Nephron (organoid): Measurements from ENCODE around the gene SULT4A1.

ENCODE experiments used
- H3K27ac Mint-ChIP-seq, 3 experiments: 2 replicates each; pipeline ENCODE4 v1.8.0; 2020; ENCODE audit warnings: mixed read lengths in 3 of 3, mild to moderate bottlenecking in 2 of 3, moderate library complexity in 1 of 3
- H3K27me3 Mint-ChIP-seq: 2 replicates; pipeline ENCODE4 v1.8.0; 2021; ENCODE audit warnings: low read depth, mild to moderate bottlenecking, moderate library complexity, mixed read lengths
- H3K36me3 Mint-ChIP-seq: 2 replicates; pipeline ENCODE4 v1.8.0; 2020; ENCODE audit warnings: low read depth, mixed read lengths
- H3K4me1 Mint-ChIP-seq: 2 replicates; pipeline ENCODE4 v1.8.0; 2020; ENCODE audit warnings: mixed read lengths
- H3K4me3 Mint-ChIP-seq, 3 experiments: 2 replicates each; pipeline ENCODE4 v1.8.0; 2020; ENCODE audit warnings: mild to moderate bottlenecking in 3 of 3, mixed read lengths in 3 of 3, moderate library complexity in 2 of 3
- H3K9me3 Mint-ChIP-seq: 2 replicates; pipeline ENCODE4 v1.8.0; 2020; ENCODE audit warnings: mixed read lengths
- TF ChIP-seq, protein P1 (sequence below), 3 experiments: fragments of 200-600 bp; sonication (generic); IDR thresholded peaks; one replicate each; pipeline ENCODE4 v1.5.0; 2021; ENCODE audit warnings: antibody characterized with exemption in 3 of 3; ENCODE audit not compliant: unreplicated experiment in 3 of 3

SULT4A1 gene

DNA sequence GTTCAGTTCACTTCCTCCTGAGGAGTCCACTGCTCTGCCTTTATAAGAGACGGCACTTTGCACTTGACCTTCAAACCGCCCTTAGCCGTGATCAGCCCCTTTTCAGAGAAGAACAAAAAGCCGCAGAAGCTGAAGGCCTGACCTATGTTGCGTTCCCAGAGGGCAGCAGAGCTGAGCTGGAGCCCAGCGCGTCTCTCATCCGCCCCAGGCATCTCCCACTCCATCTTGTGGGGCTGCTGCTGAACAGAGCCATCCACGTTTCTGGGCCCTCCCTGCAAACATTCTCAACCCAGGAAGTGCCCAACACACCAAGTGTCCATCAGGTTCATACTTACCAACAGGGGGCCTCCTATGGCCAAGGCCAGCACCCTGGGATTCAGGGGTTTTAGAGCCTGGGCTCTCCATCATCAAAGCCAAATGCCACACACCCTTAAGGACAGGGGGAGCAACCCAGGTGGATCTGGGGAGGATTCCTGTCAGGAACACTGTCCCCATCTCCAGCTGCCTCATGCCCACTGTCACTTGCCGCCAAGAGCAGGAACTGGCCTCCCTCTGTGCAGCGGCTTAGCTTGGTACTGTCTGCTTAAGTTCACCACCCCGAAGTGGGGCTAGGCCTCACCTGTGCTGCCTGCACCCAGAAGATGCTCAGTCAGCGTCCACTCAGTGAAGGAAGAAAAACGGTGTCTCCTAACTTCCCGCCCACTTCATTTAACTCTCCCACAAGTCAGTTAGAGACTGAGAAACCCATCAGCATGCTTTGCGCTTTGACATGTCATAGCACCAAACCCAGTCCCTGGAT lies 34.2 kb downstream of the SULT4A1 start:
- H3K36me3 Mint-ChIP-seq = no peaks in the 10 kb centered on the region
- no peak overlapping the region for H3K4me3 Mint-ChIP-seq
- H3K27ac Mint-ChIP-seq = peak overlapping the region; percentile 59 to 92 (median 81)
- H3K9me3 Mint-ChIP-seq = no peaks in the 10 kb centered on the region
- H3K4me1 Mint-ChIP-seq = peaks cover 75% of the 10 kb centered on the region
- no peaks in the 10 kb centered on the region for H3K27me3 Mint-ChIP-seq
- TF ChIP-seq, protein P1, sequence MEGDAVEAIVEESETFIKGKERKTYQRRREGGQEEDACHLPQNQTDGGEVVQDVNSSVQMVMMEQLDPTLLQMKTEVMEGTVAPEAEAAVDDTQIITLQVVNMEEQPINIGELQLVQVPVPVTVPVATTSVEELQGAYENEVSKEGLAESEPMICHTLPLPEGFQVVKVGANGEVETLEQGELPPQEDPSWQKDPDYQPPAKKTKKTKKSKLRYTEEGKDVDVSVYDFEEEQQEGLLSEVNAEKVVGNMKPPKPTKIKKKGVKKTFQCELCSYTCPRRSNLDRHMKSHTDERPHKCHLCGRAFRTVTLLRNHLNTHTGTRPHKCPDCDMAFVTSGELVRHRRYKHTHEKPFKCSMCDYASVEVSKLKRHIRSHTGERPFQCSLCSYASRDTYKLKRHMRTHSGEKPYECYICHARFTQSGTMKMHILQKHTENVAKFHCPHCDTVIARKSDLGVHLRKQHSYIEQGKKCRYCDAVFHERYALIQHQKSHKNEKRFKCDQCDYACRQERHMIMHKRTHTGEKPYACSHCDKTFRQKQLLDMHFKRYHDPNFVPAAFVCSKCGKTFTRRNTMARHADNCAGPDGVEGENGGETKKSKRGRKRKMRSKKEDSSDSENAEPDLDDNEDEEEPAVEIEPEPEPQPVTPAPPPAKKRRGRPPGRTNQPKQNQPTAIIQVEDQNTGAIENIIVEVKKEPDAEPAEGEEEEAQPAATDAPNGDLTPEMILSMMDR (IDR thresholded peaks at IDR 0.05; ENCODE audit: unreplicated experiment in 3 of 3) = no peak

DNA sequence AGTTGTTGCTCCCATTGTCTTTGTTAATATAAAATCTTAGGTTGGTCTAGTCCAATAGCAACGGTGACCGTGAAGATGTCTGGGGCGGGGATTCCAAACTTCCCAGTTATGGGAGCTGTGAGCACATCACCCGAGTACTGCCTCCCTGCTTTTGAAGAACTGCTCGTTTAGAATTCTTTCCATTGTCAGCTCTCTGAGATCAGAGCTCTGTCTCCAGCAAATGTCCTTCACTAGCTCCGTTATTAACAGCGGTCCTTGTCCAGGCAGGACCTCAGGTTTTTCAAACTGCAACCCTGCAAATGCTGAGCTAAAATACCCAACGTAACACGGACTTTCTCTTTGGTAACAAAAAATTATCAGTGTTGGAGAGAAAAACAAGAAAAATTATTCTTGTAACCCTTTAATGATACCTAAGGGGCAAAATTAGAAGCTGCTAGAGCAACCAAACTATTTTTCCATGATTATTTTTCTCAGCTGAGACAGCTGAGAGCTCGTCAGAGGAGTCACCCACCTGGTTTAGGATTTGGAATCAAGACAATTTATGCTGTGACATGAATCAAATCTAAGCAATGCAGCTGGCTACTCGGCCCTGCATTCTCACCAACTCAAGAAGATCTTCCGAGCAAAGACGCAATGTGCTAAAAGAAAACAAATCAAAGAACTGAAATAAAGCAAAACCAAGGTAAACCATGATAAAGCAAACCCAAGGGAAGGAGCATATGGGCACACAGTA lies 35.1 kb downstream of the SULT4A1 start:
- H3K27ac Mint-ChIP-seq = peak overlapping the region; percentile 6 to 42 (median 27)
- H3K36me3 Mint-ChIP-seq = no peaks in the 10 kb centered on the region
- peak overlapping the region in 1 of 3 experiments; percentile 21 for H3K4me3 Mint-ChIP-seq
- no peaks in the 10 kb centered on the region for H3K9me3 Mint-ChIP-seq
- TF ChIP-seq, protein P1 (IDR thresholded peaks at IDR 0.05; ENCODE audit: unreplicated experiment in 3 of 3) = no peak
- H3K4me1 Mint-ChIP-seq = peaks cover 81% of the 10 kb centered on the region
- H3K27me3 Mint-ChIP-seq = no peaks in the 10 kb centered on the region

- no peaks in the 10 kb centered on the region for H3K9me3 Mint-ChIP-seq
- TF ChIP-seq, protein P1 (IDR thresholded peaks at IDR 0.05; ENCODE audit: unreplicated experiment in 3 of 3) = peak; percentile 17 to 31 (median 31)
- no peaks in the 10 kb centered on the region for H3K27me3 Mint-ChIP-seq
- peak overlapping the region in 1 of 3 experiments; percentile 23 for H3K4me3 Mint-ChIP-seq
- no peaks in the 10 kb centered on the region for H3K36me3 Mint-ChIP-seq
- H3K4me1 Mint-ChIP-seq = peaks cover 82% of the 10 kb centered on the region
- peak overlapping the region; percentile 6 to 42 (median 27) for H3K27ac Mint-ChIP-seq
Observed at GRCh38 chr22:43826142-43827002, 35.9 kb downstream of the SULT4A1 start.

DNA sequence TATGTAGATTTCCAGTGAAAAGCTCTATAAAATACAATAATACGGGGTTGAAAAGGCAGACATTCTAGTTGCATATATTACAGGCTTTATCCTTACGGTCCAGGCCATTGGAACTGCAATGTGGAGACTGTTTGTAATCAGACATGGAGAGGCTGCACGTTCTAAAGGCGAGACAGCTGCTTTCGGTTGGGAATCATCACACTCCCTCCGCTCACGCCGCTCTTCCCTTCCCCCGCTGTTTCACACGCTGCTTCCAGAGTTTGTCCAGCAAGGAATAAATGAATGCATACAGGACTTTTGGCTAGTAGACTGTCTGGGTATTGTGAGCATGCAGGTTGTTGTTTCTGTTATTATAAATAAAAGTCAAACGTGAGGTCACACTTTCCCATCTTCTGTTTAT lies 36.7 kb downstream of the SULT4A1 start:
- H3K4me1 Mint-ChIP-seq = peaks cover 82% of the 10 kb centered on the region
- no peaks in the 10 kb centered on the region for H3K9me3 Mint-ChIP-seq
- peak overlapping the region in 1 of 3 experiments; percentile 23 for H3K4me3 Mint-ChIP-seq
- H3K27ac Mint-ChIP-seq = peak overlapping the region in 1 of 3 experiments; percentile 56
- H3K36me3 Mint-ChIP-seq = no peaks in the 10 kb centered on the region
- H3K27me3 Mint-ChIP-seq = no peaks in the 10 kb centered on the region
- TF ChIP-seq, protein P1 (IDR thresholded peaks at IDR 0.05; ENCODE audit: unreplicated experiment in 3 of 3) = no peak

- Mint-ChIP-seq H3K9me3 (no peaks in the 10 kb centered on the region), H3K27ac (peak overlapping the region; percentile 34 to 56 (median 35)), H3K4me1 (peaks cover 74% of the 10 kb centered on the region), H3K27me3 (no peaks in the 10 kb centered on the region), H3K4me3 (peak overlapping the region in 1 of 3 experiments; percentile 23), H3K36me3 (no peaks in the 10 kb centered on the region)
- TF ChIP-seq, protein P1 (IDR thresholded peaks at IDR 0.05; ENCODE audit: unreplicated experiment in 3 of 3) = no peak
Observed at GRCh38 chr22:43824724-43825420, 37.4 kb downstream of the SULT4A1 start.
